Measurements from ENCODE around the gene HELZ. TPM values are rescaled to one million over a fixed set of nuclear protein-coding genes. Genes with fewer than 3 reads are reported as not detected.

HELZ gene
- polyA plus RNA-seq, 2 donors: 2.1 to 3.9 TPM

DNA sequence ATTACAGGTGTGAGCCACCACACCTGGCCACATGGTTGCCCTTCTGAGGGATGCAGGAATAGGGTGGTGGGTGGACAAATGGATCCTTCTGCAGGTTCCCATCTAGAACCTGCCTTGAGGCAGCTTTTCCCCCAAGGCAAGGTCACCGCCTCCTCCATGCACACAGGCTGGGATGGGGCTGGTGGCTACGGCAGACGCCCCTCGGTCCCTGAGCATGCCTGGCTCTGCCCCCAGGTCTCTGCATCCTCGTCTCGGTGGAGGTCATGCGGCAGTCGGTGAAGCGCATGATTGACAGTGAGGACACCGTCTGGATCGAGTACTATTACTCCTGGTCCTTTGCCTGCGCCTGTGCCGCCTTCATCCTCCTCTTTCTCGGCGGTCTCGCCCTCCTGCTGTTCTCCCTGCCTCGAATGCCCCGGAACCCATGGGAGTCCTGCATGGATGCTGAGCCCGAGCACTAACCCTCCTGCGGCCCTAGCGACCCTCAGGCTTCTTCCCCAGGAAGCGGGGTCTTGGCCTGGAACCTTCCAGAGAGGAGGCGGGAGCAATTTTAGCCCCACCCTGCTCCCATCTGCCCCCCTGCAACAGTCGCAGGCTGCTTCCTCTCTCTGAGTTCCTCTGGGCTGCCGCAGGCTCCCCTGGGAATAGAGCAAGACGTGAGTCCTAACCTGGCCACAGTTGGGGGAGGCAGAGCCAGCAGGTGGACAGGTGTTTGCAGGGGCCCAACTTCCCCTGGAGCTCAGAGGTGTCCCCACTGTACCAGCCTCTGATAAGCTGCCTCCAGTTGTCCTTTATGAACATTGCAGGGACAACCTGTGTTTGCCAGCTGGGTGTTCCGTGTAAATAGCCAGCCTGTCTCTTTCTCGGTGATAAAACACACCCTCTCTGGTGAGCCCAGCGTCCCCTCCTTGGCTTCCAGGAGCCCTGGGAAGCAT, 188.9 kb downstream of the HELZ start:
- 88% methylated on average over 29 of the region's 29 CpGs for WGBS, 2 donors
- no peaks in the 10 kb centered on the region for H3K27me3 ChIP-seq (ENCODE audit: control insufficient read depth in 1 of 2, insufficient read depth in 2 of 2, low read length in 2 of 2)
- H3K27ac ChIP-seq (ENCODE audit: low read depth in 2 of 2, low read length in 1 of 2): no peak overlapping the region
- no peaks in the 10 kb centered on the region for H3K4me1 ChIP-seq (ENCODE audit: control insufficient read depth in 2 of 2, insufficient read depth in 2 of 2, low read length in 1 of 2)
- no peak overlapping the region for H3K4me3 ChIP-seq (ENCODE audit: low read depth in 1 of 2, low read length in 2 of 2)
- H3K36me3 ChIP-seq (ENCODE audit: control insufficient read depth in 2 of 2, insufficient read depth in 2 of 2, low read length in 1 of 2): no peaks in the 10 kb centered on the region
- H3K9me3 ChIP-seq (ENCODE audit: control insufficient read depth in 2 of 2, insufficient read depth in 1 of 2, low read depth in 1 of 2, low read length in 1 of 2): no peaks in the 10 kb centered on the region

DNA sequence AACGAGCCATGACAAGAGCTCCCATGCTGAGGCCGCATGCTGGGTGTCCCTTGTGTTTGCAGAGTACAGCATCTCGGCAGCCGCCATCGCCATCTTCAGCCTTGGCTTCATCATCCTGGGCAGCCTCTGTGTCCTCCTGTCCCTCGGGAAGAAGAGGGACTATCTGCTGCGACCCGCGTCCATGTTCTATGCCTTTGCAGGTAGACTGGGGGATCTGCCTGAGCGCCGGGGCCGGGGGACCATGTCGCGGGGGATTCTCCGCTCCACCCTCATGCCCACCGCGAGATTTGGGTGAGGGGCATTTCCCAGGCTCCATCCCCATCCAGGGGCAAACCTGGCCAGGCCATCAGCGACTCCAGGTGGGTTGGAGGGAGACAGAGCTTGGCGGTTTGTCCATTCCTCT, 190.0 kb downstream of the HELZ start:
- Histone ChIP-seq H3K4me3 (ENCODE audit: low read depth in 1 of 2, low read length in 2 of 2) (no peak overlapping the region), H3K27ac (ENCODE audit: low read depth in 2 of 2, low read length in 1 of 2) (no peak overlapping the region), H3K27me3 (ENCODE audit: control insufficient read depth in 1 of 2, insufficient read depth in 2 of 2, low read length in 2 of 2) (no peaks in the 10 kb centered on the region), H3K9me3 (ENCODE audit: control insufficient read depth in 2 of 2, insufficient read depth in 1 of 2, low read depth in 1 of 2, low read length in 1 of 2) (no peaks in the 10 kb centered on the region), H3K36me3 (ENCODE audit: control insufficient read depth in 2 of 2, insufficient read depth in 2 of 2, low read length in 1 of 2) (no peaks in the 10 kb centered on the region), H3K4me1 (ENCODE audit: control insufficient read depth in 2 of 2, insufficient read depth in 2 of 2, low read length in 1 of 2) (no peaks in the 10 kb centered on the region)
- WGBS, 2 donors: 95 to 96% methylated on average over 19 of the region's 19 CpGs

DNA sequence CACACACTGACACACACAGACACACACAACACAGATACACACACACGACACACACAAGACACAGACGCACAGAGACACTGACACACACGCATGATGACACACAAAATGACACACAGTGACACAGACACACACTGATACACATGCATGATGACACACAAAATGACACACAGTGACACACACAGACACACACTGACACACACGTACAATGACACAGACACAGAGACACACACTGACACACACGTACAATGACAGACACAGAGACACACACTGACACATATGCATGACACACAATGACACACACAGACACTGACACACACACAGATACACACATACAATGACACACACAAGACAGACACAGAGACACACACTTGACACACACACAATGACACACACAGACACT, 190.4 kb downstream of the HELZ start:
- WGBS, 2 donors: 74 to 94% methylated on average over 5 of the region's 5 CpGs
- H3K4me1 ChIP-seq (ENCODE audit: control insufficient read depth in 2 of 2, insufficient read depth in 2 of 2, low read length in 1 of 2): no peaks in the 10 kb centered on the region
- no peaks in the 10 kb centered on the region for H3K27me3 ChIP-seq (ENCODE audit: control insufficient read depth in 1 of 2, insufficient read depth in 2 of 2, low read length in 2 of 2)
- H3K36me3 ChIP-seq (ENCODE audit: control insufficient read depth in 2 of 2, insufficient read depth in 2 of 2, low read length in 1 of 2): no peaks in the 10 kb centered on the region
- no peak overlapping the region for H3K27ac ChIP-seq (ENCODE audit: low read depth in 2 of 2, low read length in 1 of 2)
- peaks cover 0 to under 1% of the 10 kb centered on the region in 2 donors for H3K9me3 ChIP-seq (ENCODE audit: control insufficient read depth in 2 of 2, insufficient read depth in 1 of 2, low read depth in 1 of 2, low read length in 1 of 2)
- H3K4me3 ChIP-seq (ENCODE audit: low read depth in 1 of 2, low read length in 2 of 2): no peak overlapping the region

DNA sequence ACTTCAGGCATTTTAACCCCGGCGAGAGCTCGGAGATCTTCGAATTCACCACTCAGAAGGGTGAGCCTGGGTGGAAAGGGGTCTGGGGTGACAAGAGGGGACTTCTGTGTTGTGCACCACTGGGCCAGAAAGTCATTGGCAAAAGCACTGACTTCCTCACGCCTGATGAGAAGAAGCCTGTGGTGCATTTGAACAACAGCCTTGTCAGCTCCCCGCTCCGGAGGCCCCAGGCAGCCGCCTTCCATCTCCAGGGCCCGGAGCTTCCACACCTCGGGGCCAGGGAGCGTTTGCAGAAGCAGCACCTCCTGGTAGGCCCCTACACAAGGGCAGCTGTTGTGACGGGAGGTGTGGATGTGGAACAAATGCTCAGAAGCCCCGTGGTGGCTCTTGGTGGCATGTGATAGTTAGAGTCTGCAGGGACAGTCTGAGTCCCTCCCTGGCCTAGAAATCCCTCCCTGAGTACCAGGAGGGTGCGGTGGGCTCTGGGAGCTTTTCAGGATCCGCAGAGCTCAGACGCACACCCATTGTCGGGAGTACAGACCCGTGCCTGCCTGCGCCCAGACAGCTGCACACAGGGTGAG, 190.9 kb downstream of the HELZ start:
- H3K36me3 ChIP-seq (ENCODE audit: control insufficient read depth in 2 of 2, insufficient read depth in 2 of 2, low read length in 1 of 2): no peaks in the 10 kb centered on the region
- no peaks in the 10 kb centered on the region for H3K4me1 ChIP-seq (ENCODE audit: control insufficient read depth in 2 of 2, insufficient read depth in 2 of 2, low read length in 1 of 2)
- H3K9me3 ChIP-seq (ENCODE audit: control insufficient read depth in 2 of 2, insufficient read depth in 1 of 2, low read depth in 1 of 2, low read length in 1 of 2): peaks cover 0 to 3% of the 10 kb centered on the region in 2 donors
- H3K27ac ChIP-seq (ENCODE audit: low read depth in 2 of 2, low read length in 1 of 2): no peak overlapping the region
- H3K27me3 ChIP-seq (ENCODE audit: control insufficient read depth in 1 of 2, insufficient read depth in 2 of 2, low read length in 2 of 2): no peaks in the 10 kb centered on the region
- WGBS, 2 donors: 80 to 86% methylated on average over 19 of the region's 19 CpGs
- no peak overlapping the region for H3K4me3 ChIP-seq (ENCODE audit: low read depth in 1 of 2, low read length in 2 of 2)

DNA sequence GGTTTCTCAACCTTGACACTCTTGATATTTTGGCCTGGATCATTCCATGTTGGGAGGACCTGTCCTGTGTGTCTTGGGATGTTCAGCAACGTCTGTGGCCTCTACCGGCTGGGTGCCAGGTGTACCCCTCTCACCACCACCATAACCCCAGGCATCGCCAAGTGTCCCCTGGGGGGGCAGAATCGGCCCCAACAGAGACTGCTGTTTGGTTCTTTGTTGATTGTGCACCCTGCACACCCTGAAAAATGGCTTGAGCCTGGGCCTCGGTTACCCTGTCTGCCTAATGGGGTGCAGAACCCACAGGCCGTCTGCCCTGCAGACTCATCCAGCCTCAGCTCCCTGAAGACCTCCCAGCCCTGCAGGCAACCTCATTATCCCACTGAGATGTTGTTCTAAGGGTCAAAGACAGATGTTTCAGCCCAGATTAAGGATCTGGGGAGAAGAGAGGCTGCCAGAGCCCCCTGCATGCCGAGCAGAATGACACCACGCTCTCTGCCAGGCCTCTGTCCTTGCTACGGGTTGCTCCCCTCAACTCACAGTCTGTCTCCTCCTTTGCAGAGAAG, 191.5 kb downstream of the HELZ start:
- no peaks in the 10 kb centered on the region for H3K36me3 ChIP-seq (ENCODE audit: control insufficient read depth in 2 of 2, insufficient read depth in 2 of 2, low read length in 1 of 2)
- 87 to 91% methylated on average over 9 of the region's 9 CpGs for WGBS, 2 donors
- H3K4me1 ChIP-seq (ENCODE audit: control insufficient read depth in 2 of 2, insufficient read depth in 2 of 2, low read length in 1 of 2): no peaks in the 10 kb centered on the region
- no peak overlapping the region for H3K27ac ChIP-seq (ENCODE audit: low read depth in 2 of 2, low read length in 1 of 2)
- H3K9me3 ChIP-seq (ENCODE audit: control insufficient read depth in 2 of 2, insufficient read depth in 1 of 2, low read depth in 1 of 2, low read length in 1 of 2): peaks cover 0 to 3% of the 10 kb centered on the region in 2 donors
- H3K27me3 ChIP-seq (ENCODE audit: control insufficient read depth in 1 of 2, insufficient read depth in 2 of 2, low read length in 2 of 2): no peaks in the 10 kb centered on the region
- H3K4me3 ChIP-seq (ENCODE audit: low read depth in 1 of 2, low read length in 2 of 2): no peak overlapping the region

DNA sequence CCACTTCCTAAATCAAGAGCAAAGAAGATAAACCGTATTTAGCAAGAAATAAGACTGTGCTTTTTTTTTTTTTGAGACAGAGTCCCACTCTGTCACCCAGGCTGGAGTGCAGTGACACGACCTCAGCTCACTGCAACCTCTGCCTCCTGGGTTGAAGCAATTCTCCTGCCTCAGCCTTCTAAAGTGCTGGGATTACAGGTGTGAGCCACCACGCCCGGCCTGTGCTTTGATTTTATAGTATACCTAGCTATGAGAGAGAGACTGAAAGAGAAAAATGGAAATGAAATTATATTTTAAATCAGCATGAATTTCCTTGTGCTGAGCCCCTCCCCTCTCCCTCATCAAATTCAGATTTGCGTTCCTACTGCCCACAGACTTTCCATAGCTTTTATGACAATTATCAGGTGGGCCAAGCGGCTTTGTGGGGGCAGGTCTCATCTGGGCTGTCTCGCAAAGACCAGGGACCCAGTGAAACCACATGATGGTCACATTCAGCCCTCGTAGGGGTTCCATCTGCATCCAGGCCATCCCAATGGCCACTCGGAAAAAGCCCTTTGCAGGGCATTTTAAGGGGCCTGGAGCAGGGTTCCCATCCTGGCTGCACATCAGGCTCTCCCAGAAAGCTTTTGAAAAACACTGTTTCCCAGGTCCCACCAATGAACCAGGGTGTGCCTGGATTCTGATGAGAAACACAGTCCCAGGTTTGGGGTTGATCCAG, 192.1 kb downstream of the HELZ start:
- no peak overlapping the region for H3K27ac ChIP-seq (ENCODE audit: low read depth in 2 of 2, low read length in 1 of 2)
- peaks cover 0 to 3% of the 10 kb centered on the region in 2 donors for H3K9me3 ChIP-seq (ENCODE audit: control insufficient read depth in 2 of 2, insufficient read depth in 1 of 2, low read depth in 1 of 2, low read length in 1 of 2)
- no peaks in the 10 kb centered on the region for H3K27me3 ChIP-seq (ENCODE audit: control insufficient read depth in 1 of 2, insufficient read depth in 2 of 2, low read length in 2 of 2)
- H3K4me3 ChIP-seq (ENCODE audit: low read depth in 1 of 2, low read length in 2 of 2): no peak overlapping the region
- no peaks in the 10 kb centered on the region for H3K4me1 ChIP-seq (ENCODE audit: control insufficient read depth in 2 of 2, insufficient read depth in 2 of 2, low read length in 1 of 2)
- WGBS, 2 donors: 90 to 91% methylated on average over 9 of the region's 9 CpGs
- no peaks in the 10 kb centered on the region for H3K36me3 ChIP-seq (ENCODE audit: control insufficient read depth in 2 of 2, insufficient read depth in 2 of 2, low read length in 1 of 2)

DNA sequence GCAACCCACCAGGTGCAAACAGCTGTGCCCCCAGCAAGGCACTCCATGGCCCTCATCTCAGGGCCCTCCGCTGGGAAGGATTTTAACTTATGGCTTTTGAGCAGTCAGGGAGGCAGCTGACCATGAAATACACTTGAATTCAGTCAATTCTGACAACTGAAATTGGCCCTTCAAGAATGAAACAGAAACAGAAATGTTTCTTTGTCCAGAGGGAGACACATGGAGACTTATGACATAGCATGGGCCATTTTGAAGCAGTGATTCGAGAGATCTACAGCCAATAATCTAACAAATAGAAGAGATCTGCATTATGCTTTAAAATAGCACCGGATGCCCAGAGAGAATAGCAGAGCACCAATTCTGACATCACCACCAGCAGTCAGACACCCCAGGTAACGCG, 193.2 kb downstream of the HELZ start:
- no peaks in the 10 kb centered on the region for H3K4me1 ChIP-seq (ENCODE audit: control insufficient read depth in 2 of 2, insufficient read depth in 2 of 2, low read length in 1 of 2)
- no peaks in the 10 kb centered on the region for H3K27me3 ChIP-seq (ENCODE audit: control insufficient read depth in 1 of 2, insufficient read depth in 2 of 2, low read length in 2 of 2)
- H3K27ac ChIP-seq (ENCODE audit: low read depth in 2 of 2, low read length in 1 of 2): no peak overlapping the region
- H3K9me3 ChIP-seq (ENCODE audit: control insufficient read depth in 2 of 2, insufficient read depth in 1 of 2, low read depth in 1 of 2, low read length in 1 of 2): peaks cover 0 to 3% of the 10 kb centered on the region in 2 donors
- H3K4me3 ChIP-seq (ENCODE audit: low read depth in 1 of 2, low read length in 2 of 2): no peak overlapping the region
- no peaks in the 10 kb centered on the region for H3K36me3 ChIP-seq (ENCODE audit: control insufficient read depth in 2 of 2, insufficient read depth in 2 of 2, low read length in 1 of 2)
- 92 to 94% methylated on average over 5 of the region's 5 CpGs for WGBS, 2 donors

DNA sequence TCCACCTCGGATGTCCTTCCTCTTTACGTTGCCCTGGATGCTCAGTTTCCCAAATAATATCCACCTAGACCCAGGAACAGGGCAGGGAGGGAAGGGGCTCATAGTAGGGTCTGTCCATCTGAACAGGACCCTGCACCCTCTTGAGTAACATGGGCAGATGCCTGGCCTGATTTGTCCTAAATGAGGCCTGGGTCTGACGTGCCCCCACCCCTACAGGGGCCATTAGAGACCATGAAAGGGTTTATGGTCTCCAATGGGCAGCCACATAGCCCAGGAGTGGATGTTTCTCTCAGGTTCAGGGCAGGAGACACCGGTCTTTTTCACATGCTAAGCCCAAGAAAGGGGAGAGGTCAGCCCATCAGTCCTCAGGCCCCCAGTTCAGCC, 193.8 kb downstream of the HELZ start:
- Histone ChIP-seq H3K9me3 (ENCODE audit: control insufficient read depth in 2 of 2, insufficient read depth in 1 of 2, low read depth in 1 of 2, low read length in 1 of 2) (peaks cover 0 to 3% of the 10 kb centered on the region in 2 donors), H3K27me3 (ENCODE audit: control insufficient read depth in 1 of 2, insufficient read depth in 2 of 2, low read length in 2 of 2) (no peaks in the 10 kb centered on the region), H3K36me3 (ENCODE audit: control insufficient read depth in 2 of 2, insufficient read depth in 2 of 2, low read length in 1 of 2) (no peaks in the 10 kb centered on the region), H3K4me1 (ENCODE audit: control insufficient read depth in 2 of 2, insufficient read depth in 2 of 2, low read length in 1 of 2) (peaks cover 0 to 3% of the 10 kb centered on the region in 2 donors), H3K4me3 (ENCODE audit: low read depth in 1 of 2, low read length in 2 of 2) (no peak overlapping the region), H3K27ac (ENCODE audit: low read depth in 2 of 2, low read length in 1 of 2) (no peak overlapping the region)
- 73 to 74% methylated on average over 4 of the region's 4 CpGs for WGBS, 2 donors

DNA sequence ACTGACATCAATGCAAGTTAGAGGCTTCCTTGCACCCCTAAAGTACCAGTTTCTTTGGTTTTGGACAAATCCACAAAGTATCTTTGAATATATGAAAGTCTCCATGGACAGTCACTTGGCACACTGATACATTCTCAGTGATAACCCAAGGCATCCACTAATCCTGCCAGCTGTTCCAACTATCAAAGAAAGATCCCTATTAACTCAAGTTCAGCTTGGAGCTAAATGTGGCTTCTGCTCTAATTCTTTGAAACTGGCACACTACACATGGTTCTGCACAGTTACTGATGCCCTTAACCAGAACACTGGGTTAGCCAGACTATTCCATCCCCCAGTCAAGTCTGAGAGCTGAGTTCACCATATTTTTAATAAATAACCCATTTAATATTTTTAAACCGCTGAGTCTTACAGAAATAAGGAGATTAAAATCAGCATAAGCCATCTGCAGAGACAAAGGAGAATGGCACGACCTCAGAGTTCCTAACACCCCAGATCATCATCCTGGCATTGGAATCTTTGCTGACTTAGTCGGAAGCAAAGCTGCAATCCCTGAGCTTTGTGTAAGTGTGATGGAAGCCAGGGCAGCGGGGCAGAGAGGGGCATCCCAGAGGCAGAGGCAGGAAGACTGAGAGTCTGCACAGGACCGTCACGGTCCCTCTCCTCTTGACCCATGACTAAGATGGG, 194.4 kb downstream of the HELZ start:
- H3K36me3 ChIP-seq (ENCODE audit: control insufficient read depth in 2 of 2, insufficient read depth in 2 of 2, low read length in 1 of 2): no peaks in the 10 kb centered on the region
- peaks cover 0 to 3% of the 10 kb centered on the region in 2 donors for H3K9me3 ChIP-seq (ENCODE audit: control insufficient read depth in 2 of 2, insufficient read depth in 1 of 2, low read depth in 1 of 2, low read length in 1 of 2)
- no peaks in the 10 kb centered on the region for H3K27me3 ChIP-seq (ENCODE audit: control insufficient read depth in 1 of 2, insufficient read depth in 2 of 2, low read length in 2 of 2)
- H3K4me1 ChIP-seq (ENCODE audit: control insufficient read depth in 2 of 2, insufficient read depth in 2 of 2, low read length in 1 of 2): peaks cover 0 to 3% of the 10 kb centered on the region in 2 donors
- H3K27ac ChIP-seq (ENCODE audit: low read depth in 2 of 2, low read length in 1 of 2): no peak overlapping the region
- WGBS, 2 donors: 79 to 84% methylated on average over 6 of the region's 6 CpGs
- no peak overlapping the region for H3K4me3 ChIP-seq (ENCODE audit: low read depth in 1 of 2, low read length in 2 of 2)

Measured in esophagus (tissue), 2 donors.